HepG2 (cell line): ENCODE measurements around the gene TSN. TPM values are rescaled to one million over a fixed set of nuclear protein-coding genes. Genes with fewer than 3 reads are reported as not detected.

Source experiments
- ELF3 ChIP-seq: IDR thresholded peaks from 2 replicates; pipeline ENCODE4 v1.6.1; 2016; ENCODE audit warnings: missing genetic modification reagents, missing compliant biosample characterization
- FOSL2 ChIP-seq: sonication (generic); formaldehyde crosslinking; IDR thresholded peaks from 2 replicates; pipeline ENCODE4 v1.4.0; 2020; ENCODE audit warnings: missing genetic modification reagents
- FOXA3 ChIP-seq: IDR thresholded peaks from 2 replicates; pipeline ENCODE4 v1.6.1; 2016; ENCODE audit warnings: missing genetic modification reagents, missing compliant biosample characterization
- FOXK2 ChIP-seq: fragments of 450-650 bp; IDR thresholded peaks from 2 replicates; pipeline ENCODE4 v1.6.1; 2016
- PHF5A ChIP-seq: IDR thresholded peaks from one replicate; pipeline ENCODE4 v1.6.1; 2018; ENCODE audit warnings: low read depth, missing genetic modification reagents; ENCODE audit not compliant: unreplicated experiment
- POGZ ChIP-seq: sonication (generic); formaldehyde crosslinking; IDR thresholded peaks from 2 replicates; pipeline ENCODE4 v1.4.0; 2020; ENCODE audit warnings: mild to moderate bottlenecking, missing genetic modification reagents
- RBM22 ChIP-seq: fragments of 200-400 bp; formaldehyde crosslinking; optimal IDR thresholded peaks from 2 replicates; pipeline ENCODE3; 2017; ENCODE audit warnings: mild to moderate bottlenecking, low read length, moderate library complexity
- RXRB ChIP-seq: IDR thresholded peaks from 2 replicates; pipeline ENCODE4 v1.6.1; 2016; ENCODE audit warnings: borderline replicate concordance, missing genetic modification reagents, missing compliant biosample characterization
- SMAD3 ChIP-seq: sonication (generic); formaldehyde crosslinking; IDR thresholded peaks from 2 replicates; pipeline ENCODE4 v1.4.0; 2020; ENCODE audit warnings: missing genetic modification reagents
- TBX2 ChIP-seq: sonication (generic); formaldehyde crosslinking; IDR thresholded peaks from 2 replicates; pipeline ENCODE4 v1.5.0; 2020; ENCODE audit warnings: missing genetic modification reagents, mild to moderate bottlenecking, borderline replicate concordance
- ZNF10 ChIP-seq: sonication (generic); formaldehyde crosslinking; IDR thresholded peaks from 2 replicates; pipeline ENCODE4 v1.4.0; 2020; ENCODE audit warnings: mild to moderate bottlenecking, low read depth, missing genetic modification reagents, borderline replicate concordance
- ZNF20 ChIP-seq: sonication (generic); formaldehyde crosslinking; IDR thresholded peaks from 2 replicates; pipeline ENCODE4 v1.4.0; 2020; ENCODE audit warnings: mild to moderate bottlenecking, moderate library complexity, missing genetic modification reagents
- ZNF337 ChIP-seq: sonication (generic); formaldehyde crosslinking; IDR thresholded peaks from 2 replicates; pipeline ENCODE4 v1.5.1; 2020; ENCODE audit warnings: missing genetic modification reagents, low read depth, mild to moderate bottlenecking, borderline replicate concordance
- ZNF383 ChIP-seq: sonication (generic); formaldehyde crosslinking; IDR thresholded peaks from 2 replicates; pipeline ENCODE4 v1.4.0; 2020; ENCODE audit warnings: missing genetic modification reagents, mild to moderate bottlenecking, borderline replicate concordance
- ZNF451 ChIP-seq: sonication (generic); formaldehyde crosslinking; IDR thresholded peaks from 2 replicates; pipeline ENCODE4 v1.5.0; 2020; ENCODE audit warnings: mild to moderate bottlenecking, missing genetic modification reagents
- ZNF598 ChIP-seq: sonication (generic); formaldehyde crosslinking; IDR thresholded peaks from 2 replicates; pipeline ENCODE4 v1.5.1; 2020; ENCODE audit warnings: mild to moderate bottlenecking, missing genetic modification reagents, borderline replicate concordance
- ZNF605 ChIP-seq: sonication (generic); formaldehyde crosslinking; IDR thresholded peaks from 2 replicates; pipeline ENCODE4 v1.8.0; 2022; ENCODE audit warnings: mild to moderate bottlenecking, missing genetic modification reagents
- ZNF709 ChIP-seq: sonication (generic); formaldehyde crosslinking; IDR thresholded peaks from 2 replicates; pipeline ENCODE4 v1.5.0; 2020; ENCODE audit warnings: mild to moderate bottlenecking, missing genetic modification reagents
- ZNF720 ChIP-seq: sonication (generic); formaldehyde crosslinking; IDR thresholded peaks from 2 replicates; pipeline ENCODE4 v1.4.0; 2020; ENCODE audit warnings: missing genetic modification reagents
- ZSCAN22 ChIP-seq: sonication (generic); formaldehyde crosslinking; IDR thresholded peaks from 2 replicates; pipeline ENCODE4 v1.4.0; 2020; ENCODE audit warnings: mild to moderate bottlenecking, missing genetic modification reagents
- polyA plus RNA-seq, 8 experiments: library from polyadenylated mRNA; depleted of rRNA in 3 of 8; stranded (reverse) in 7 of 8; unstranded in 1 of 8; fragments of >200 nt; fragmentation: Illumina TruSeq in 4 of 8; extraction: Trizol in 4 of 8; gene quantifications; 2 replicates each; pipeline versions ENCODE4 v1.2.1 to v1.2.3, GENCODE V29; 2011 to 2016; ENCODE audit warnings: low read depth in 4 of 8, missing spikeins in 1 of 8, mixed read lengths in 1 of 8; ENCODE audit not compliant: insufficient read depth in 1 of 8
- total RNA-seq, 5 experiments: library from RNA; depleted of rRNA; stranded (reverse); fragments of >200 nt; fragmentation: Illumina TruSeq; extraction: Trizol; gene quantifications; 2 replicates each; pipeline ENCODE4 v1.2.3, GENCODE V29; 2016; ENCODE audit warnings: low read depth in 1 of 5
- TF ChIP-seq, protein P1 (sequence below): sonication (generic); formaldehyde crosslinking; IDR thresholded peaks from 2 replicates; pipeline ENCODE4 v1.4.0; 2020; ENCODE audit warnings: low read depth, mild to moderate bottlenecking, missing genetic modification reagents
- TF ChIP-seq, protein P2 (sequence below): IDR thresholded peaks from 2 replicates; pipeline ENCODE4 v1.6.1; 2016; ENCODE audit warnings: mild to moderate bottlenecking
- TF ChIP-seq, protein P3 (sequence below): sonication (generic); formaldehyde crosslinking; IDR thresholded peaks from 2 replicates; pipeline ENCODE4 v1.5.1; 2020; ENCODE audit warnings: missing genetic modification reagents, mild to moderate bottlenecking, borderline replicate concordance
- TF ChIP-seq, protein P4 (sequence below): sonication (generic); formaldehyde crosslinking; IDR thresholded peaks from 2 replicates; pipeline ENCODE4 v1.4.0; 2020; ENCODE audit warnings: missing genetic modification reagents, borderline replicate concordance

Gene TSN
- total and polyA plus RNA-seq, 2 of the 13 experiments (the other 11 are each of a cell fraction or from before 2014, with no cell fraction given) = 56.4 to 115 TPM

DNA sequence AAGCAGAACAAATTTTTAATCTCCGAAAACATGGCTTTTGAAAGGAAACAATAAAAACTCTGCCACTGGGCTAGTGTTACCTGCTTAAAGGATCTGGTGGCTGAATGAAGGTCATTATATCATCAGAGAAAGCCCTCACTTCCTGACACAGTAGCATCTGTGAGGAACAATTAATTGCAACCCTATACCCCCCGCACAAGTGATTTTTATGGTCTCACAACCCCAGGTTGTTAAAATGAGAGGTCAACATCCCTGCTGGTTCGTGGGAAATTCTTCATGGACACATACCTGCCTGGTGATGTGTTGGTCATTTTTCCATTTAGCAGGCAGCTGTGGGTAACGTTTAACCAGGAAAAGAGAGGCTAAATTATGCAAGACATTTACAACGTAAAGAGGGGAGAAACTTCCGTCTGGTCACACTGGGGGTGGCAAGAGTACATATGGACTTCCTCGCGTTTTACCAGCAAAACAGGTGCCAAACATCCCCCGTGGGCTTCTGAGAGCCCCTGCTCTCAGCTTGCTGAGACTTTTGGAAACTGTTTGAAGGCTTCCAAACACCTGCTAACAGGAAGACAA lies 48.0 kb upstream of the TSN start (continued):
- TF ChIP-seq ZNF451 (CRISPR knock-in tag) = no peak
- no peak for TF ChIP-seq ZNF10 (CRISPR knock-in tag)
- no peak for TF ChIP-seq ZNF709
- TF ChIP-seq, protein P1, sequence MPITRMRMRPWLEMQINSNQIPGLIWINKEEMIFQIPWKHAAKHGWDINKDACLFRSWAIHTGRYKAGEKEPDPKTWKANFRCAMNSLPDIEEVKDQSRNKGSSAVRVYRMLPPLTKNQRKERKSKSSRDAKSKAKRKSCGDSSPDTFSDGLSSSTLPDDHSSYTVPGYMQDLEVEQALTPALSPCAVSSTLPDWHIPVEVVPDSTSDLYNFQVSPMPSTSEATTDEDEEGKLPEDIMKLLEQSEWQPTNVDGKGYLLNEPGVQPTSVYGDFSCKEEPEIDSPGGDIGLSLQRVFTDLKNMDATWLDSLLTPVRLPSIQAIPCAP (CRISPR knock-in tag) = no peak
- no peak for TF ChIP-seq FOSL2 (CRISPR knock-in tag)
- no peak; the same call in 1 of the 2 replicates for TF ChIP-seq ZNF605
- TF ChIP-seq, protein P2, sequence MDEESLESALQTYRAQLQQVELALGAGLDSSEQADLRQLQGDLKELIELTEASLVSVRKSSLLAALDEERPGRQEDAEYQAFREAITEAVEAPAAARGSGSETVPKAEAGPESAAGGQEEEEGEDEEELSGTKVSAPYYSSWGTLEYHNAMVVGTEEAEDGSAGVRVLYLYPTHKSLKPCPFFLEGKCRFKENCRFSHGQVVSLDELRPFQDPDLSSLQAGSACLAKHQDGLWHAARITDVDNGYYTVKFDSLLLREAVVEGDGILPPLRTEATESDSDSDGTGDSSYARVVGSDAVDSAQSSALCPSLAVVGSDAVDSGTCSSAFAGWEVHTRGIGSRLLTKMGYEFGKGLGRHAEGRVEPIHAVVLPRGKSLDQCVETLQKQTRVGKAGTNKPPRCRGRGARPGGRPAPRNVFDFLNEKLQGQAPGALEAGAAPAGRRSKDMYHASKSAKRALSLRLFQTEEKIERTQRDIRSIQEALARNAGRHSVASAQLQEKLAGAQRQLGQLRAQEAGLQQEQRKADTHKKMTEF (CRISPR knock-in tag) = no peak
- no peak for TF ChIP-seq SMAD3
- no peak for TF ChIP-seq POGZ (CRISPR knock-in tag)
- TF ChIP-seq ELF3 (CRISPR knock-in tag) = peak; percentile 94
- TF ChIP-seq ZNF383 (CRISPR knock-in tag) = no peak
- TF ChIP-seq ZSCAN22 = no peak
- no peak for TF ChIP-seq ZNF598 (CRISPR knock-in tag)
- TF ChIP-seq, protein P3, sequence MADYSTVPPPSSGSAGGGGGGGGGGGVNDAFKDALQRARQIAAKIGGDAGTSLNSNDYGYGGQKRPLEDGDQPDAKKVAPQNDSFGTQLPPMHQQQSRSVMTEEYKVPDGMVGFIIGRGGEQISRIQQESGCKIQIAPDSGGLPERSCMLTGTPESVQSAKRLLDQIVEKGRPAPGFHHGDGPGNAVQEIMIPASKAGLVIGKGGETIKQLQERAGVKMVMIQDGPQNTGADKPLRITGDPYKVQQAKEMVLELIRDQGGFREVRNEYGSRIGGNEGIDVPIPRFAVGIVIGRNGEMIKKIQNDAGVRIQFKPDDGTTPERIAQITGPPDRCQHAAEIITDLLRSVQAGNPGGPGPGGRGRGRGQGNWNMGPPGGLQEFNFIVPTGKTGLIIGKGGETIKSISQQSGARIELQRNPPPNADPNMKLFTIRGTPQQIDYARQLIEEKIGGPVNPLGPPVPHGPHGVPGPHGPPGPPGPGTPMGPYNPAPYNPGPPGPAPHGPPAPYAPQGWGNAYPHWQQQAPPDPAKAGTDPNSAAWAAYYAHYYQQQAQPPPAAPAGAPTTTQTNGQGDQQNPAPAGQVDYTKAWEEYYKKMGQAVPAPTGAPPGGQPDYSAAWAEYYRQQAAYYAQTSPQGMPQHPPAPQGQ (CRISPR knock-in tag) = no peak
- TF ChIP-seq FOXA3 (CRISPR knock-in tag) = peak; percentile 41; the same call in 1 of the 2 replicates
- TF ChIP-seq, protein P4, sequence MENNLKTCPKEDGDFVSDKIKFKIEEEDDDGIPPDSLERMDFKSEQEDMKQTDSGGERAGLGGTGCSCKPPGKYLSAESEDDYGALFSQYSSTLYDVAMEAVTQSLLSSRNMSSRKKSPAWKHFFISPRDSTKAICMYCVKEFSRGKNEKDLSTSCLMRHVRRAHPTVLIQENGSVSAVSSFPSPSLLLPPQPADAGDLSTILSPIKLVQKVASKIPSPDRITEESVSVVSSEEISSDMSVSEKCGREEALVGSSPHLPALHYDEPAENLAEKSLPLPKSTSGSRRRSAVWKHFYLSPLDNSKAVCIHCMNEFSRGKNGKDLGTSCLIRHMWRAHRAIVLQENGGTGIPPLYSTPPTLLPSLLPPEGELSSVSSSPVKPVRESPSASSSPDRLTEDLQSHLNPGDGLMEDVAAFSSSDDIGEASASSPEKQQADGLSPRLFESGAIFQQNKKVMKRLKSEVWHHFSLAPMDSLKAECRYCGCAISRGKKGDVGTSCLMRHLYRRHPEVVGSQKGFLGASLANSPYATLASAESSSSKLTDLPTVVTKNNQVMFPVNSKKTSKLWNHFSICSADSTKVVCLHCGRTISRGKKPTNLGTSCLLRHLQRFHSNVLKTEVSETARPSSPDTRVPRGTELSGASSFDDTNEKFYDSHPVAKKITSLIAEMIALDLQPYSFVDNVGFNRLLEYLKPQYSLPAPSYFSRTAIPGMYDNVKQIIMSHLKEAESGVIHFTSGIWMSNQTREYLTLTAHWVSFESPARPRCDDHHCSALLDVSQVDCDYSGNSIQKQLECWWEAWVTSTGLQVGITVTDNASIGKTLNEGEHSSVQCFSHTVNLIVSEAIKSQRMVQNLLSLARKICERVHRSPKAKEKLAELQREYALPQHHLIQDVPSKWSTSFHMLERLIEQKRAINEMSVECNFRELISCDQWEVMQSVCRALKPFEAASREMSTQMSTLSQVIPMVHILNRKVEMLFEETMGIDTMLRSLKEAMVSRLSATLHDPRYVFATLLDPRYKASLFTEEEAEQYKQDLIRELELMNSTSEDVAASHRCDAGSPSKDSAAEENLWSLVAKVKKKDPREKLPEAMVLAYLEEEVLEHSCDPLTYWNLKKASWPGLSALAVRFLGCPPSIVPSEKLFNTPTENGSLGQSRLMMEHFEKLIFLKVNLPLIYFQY (CRISPR knock-in tag) = no peak
- TF ChIP-seq RXRB = peak; percentile 32; the same call in 1 of the 2 replicates
- TF ChIP-seq PHF5A (CRISPR knock-in tag) = no peak
- TF ChIP-seq RBM22 = no peak
- peak; percentile 75 for TF ChIP-seq TBX2 (CRISPR knock-in tag)
- no peak for TF ChIP-seq FOXK2
- TF ChIP-seq ZNF20 (CRISPR knock-in tag) = no peak
- TF ChIP-seq ZNF720 = no peak
- no peak for TF ChIP-seq ZNF337 (CRISPR knock-in tag)
